Measurements from ENCODE around the gene CTBP1. TPM values are rescaled to one million over a fixed set of nuclear protein-coding genes. Genes with fewer than 3 reads are reported as not detected.

CTBP1 gene
- total and polyA plus RNA-seq, 2 experiments from 2014 or later: 74.0 to 192 TPM

DNA sequence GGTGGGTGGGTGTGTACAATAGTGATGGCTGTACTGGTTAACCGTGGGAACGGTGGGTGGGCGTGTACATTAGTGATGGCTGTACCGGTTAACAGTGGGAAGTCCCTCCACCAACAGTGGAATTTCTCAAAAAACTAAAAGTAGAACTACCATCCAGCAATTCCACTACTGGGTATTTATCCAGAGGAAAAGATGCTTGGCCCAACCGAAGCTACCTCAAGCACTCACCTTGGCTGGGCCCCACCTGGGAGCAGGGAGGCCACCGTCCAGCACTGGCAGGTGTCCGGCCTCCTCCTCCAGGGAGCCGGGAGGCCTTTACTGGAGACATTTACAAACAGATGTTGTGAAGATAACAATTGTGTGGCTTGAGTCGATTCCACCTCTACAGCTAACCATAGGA is 34.8 kb upstream of the CTBP1 start:
- Histone ChIP-seq H3K36me3 (ENCODE audit: insufficient read depth) (no peaks in the 10 kb centered on the region), H3K4me2 (no peak overlapping the region), H3K9me2 (ENCODE audit: insufficient read depth) (0 out of 2 replicates have a peak, but pooled peaks cover 7% of the 10 kb centered on the region), H3K27me3 (ENCODE audit: insufficient read depth) (no peaks in the 10 kb centered on the region), H3F3A (replicated peaks; ENCODE audit: low read depth) (no peaks in the 10 kb centered on the region), H3K27ac (ENCODE audit: low read depth) (no peak overlapping the region), H3K79me2 (replicated peaks; ENCODE audit: insufficient read depth) (no peaks in the 10 kb centered on the region), H4K20me1 (replicated peaks; ENCODE audit: insufficient read depth) (no peaks in the 10 kb centered on the region), H2AFZ (no peak overlapping the region), H3K4me1 (ENCODE audit: insufficient read depth) (no peaks in the 10 kb centered on the region), H3K4me3 (no peak overlapping the region)
- Mint-ChIP-seq H3K36me3 (ENCODE audit: low read depth) (peaks cover 17% of the 10 kb centered on the region), H3K4me3 (no peak overlapping the region), H3K27ac (no peak overlapping the region), H3K9me3 (peaks cover 58% of the 10 kb centered on the region), H3K27me3 (ENCODE audit: insufficient read depth, low read depth, poor library complexity) (peaks cover 14% of the 10 kb centered on the region), H3K4me1 (no peaks in the 10 kb centered on the region; the same call in 2 of the 3 replicates)
- no peak for ATAC-seq
- TF ChIP-seq EZH2phosphoT487 (IDR thresholded peaks at IDR 0.05; ENCODE audit: unreplicated experiment) (no peak), CREB1 (CRISPR knock-in tag; IDR thresholded peaks at IDR 0.05; ENCODE audit: low read depth) (no peak), STAT1 (IDR thresholded peaks at IDR 0.05; ENCODE audit: unreplicated experiment) (no peak), NANOG (IDR thresholded peaks at IDR 0.05; ENCODE audit: borderline replicate concordance) (no peak), ZNF331 (CRISPR knock-in tag; IDR thresholded peaks at IDR 0.05; ENCODE audit: low read depth) (no peak), EZH2 (IDR thresholded peaks at IDR 0.05; ENCODE audit: low read depth, unreplicated experiment) (no peak), ZNF114 (CRISPR knock-in tag; IDR thresholded peaks at IDR 0.05) (no peak), POLR2AphosphoS5 (IDR thresholded peaks at IDR 0.05; ENCODE audit: low read depth) (no peak), JUNB (IDR thresholded peaks at IDR 0.05; ENCODE audit: unreplicated experiment) (no peak)
- TF ChIP-seq, protein P1, sequence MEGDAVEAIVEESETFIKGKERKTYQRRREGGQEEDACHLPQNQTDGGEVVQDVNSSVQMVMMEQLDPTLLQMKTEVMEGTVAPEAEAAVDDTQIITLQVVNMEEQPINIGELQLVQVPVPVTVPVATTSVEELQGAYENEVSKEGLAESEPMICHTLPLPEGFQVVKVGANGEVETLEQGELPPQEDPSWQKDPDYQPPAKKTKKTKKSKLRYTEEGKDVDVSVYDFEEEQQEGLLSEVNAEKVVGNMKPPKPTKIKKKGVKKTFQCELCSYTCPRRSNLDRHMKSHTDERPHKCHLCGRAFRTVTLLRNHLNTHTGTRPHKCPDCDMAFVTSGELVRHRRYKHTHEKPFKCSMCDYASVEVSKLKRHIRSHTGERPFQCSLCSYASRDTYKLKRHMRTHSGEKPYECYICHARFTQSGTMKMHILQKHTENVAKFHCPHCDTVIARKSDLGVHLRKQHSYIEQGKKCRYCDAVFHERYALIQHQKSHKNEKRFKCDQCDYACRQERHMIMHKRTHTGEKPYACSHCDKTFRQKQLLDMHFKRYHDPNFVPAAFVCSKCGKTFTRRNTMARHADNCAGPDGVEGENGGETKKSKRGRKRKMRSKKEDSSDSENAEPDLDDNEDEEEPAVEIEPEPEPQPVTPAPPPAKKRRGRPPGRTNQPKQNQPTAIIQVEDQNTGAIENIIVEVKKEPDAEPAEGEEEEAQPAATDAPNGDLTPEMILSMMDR (conservative IDR thresholded peaks at IDR 0.05; ENCODE audit: low read depth in 2 of 2): no peak
- TF ChIP-seq, protein P2, sequence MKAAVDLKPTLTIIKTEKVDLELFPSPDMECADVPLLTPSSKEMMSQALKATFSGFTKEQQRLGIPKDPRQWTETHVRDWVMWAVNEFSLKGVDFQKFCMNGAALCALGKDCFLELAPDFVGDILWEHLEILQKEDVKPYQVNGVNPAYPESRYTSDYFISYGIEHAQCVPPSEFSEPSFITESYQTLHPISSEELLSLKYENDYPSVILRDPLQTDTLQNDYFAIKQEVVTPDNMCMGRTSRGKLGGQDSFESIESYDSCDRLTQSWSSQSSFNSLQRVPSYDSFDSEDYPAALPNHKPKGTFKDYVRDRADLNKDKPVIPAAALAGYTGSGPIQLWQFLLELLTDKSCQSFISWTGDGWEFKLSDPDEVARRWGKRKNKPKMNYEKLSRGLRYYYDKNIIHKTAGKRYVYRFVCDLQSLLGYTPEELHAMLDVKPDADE (IDR thresholded peaks at IDR 0.05): no peak
- TF ChIP-seq, protein P3, sequence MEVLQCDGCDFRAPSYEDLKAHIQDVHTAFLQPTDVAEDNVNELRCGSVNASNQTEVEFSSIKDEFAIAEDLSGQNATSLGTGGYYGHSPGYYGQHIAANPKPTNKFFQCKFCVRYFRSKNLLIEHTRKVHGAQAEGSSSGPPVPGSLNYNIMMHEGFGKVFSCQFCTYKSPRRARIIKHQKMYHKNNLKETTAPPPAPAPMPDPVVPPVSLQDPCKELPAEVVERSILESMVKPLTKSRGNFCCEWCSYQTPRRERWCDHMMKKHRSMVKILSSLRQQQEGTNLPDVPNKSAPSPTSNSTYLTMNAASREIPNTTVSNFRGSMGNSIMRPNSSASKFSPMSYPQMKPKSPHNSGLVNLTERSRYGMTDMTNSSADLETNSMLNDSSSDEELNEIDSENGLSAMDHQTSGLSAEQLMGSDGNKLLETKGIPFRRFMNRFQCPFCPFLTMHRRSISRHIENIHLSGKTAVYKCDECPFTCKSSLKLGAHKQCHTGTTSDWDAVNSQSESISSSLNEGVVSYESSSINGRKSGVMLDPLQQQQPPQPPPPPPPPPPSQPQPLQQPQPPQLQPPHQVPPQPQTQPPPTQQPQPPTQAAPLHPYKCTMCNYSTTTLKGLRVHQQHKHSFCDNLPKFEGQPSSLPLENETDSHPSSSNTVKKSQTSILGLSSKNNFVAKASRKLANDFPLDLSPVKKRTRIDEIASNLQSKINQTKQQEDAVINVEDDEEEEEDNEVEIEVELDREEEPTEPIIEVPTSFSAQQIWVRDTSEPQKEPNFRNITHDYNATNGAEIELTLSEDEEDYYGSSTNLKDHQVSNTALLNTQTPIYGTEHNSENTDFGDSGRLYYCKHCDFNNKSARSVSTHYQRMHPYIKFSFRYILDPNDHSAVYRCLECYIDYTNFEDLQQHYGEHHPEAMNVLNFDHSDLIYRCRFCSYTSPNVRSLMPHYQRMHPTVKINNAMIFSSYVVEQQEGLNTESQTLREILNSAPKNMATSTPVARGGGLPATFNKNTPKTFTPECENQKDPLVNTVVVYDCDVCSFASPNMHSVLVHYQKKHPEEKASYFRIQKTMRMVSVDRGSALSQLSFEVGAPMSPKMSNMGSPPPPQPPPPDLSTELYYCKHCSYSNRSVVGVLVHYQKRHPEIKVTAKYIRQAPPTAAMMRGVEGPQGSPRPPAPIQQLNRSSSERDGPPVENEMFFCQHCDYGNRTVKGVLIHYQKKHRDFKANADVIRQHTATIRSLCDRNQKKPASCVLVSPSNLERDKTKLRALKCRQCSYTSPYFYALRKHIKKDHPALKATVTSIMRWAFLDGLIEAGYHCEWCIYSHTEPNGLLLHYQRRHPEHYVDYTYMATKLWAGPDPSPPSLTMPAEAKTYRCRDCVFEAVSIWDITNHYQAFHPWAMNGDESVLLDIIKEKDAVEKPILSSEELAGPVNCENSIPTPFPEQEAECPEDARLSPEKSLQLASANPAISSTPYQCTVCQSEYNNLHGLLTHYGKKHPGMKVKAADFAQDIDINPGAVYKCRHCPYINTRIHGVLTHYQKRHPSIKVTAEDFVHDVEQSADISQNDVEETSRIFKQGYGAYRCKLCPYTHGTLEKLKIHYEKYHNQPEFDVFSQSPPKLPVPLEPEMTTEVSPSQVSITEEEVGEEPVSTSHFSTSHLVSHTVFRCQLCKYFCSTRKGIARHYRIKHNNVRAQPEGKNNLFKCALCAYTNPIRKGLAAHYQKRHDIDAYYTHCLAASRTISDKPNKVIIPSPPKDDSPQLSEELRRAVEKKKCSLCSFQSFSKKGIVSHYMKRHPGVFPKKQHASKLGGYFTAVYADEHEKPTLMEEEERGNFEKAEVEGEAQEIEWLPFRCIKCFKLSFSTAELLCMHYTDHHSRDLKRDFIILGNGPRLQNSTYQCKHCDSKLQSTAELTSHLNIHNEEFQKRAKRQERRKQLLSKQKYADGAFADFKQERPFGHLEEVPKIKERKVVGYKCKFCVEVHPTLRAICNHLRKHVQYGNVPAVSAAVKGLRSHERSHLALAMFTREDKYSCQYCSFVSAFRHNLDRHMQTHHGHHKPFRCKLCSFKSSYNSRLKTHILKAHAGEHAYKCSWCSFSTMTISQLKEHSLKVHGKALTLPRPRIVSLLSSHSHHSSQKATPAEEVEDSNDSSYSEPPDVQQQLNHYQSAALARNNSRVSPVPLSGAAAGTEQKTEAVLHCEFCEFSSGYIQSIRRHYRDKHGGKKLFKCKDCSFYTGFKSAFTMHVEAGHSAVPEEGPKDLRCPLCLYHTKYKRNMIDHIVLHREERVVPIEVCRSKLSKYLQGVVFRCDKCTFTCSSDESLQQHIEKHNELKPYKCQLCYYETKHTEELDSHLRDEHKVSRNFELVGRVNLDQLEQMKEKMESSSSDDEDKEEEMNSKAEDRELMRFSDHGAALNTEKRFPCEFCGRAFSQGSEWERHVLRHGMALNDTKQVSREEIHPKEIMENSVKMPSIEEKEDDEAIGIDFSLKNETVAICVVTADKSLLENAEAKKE (CRISPR knock-in tag; IDR thresholded peaks at IDR 0.05): no peak
- DNase-seq (ENCODE audit: low spot score): no peak

All from GM23338 (cell line).